Stimulated activated CD4-positive, alpha-beta T cell treated with anti-CD3 and anti-CD28 coated beads, Interleukin-15, amount 100 ng/mL, for 24 hours (primary cell): ENCODE results near the gene PORCN.
"Not testable (repeated sequence)": the region's sequence is repeated elsewhere in the genome, so short reads cannot be mapped to it uniquely, and the experiment has no call there.

Experiments used
- DNase-seq: peaks from one replicate; pipeline ENCODE4 v3.0.0-alpha.2; 2020

Gene PORCN

DNA sequence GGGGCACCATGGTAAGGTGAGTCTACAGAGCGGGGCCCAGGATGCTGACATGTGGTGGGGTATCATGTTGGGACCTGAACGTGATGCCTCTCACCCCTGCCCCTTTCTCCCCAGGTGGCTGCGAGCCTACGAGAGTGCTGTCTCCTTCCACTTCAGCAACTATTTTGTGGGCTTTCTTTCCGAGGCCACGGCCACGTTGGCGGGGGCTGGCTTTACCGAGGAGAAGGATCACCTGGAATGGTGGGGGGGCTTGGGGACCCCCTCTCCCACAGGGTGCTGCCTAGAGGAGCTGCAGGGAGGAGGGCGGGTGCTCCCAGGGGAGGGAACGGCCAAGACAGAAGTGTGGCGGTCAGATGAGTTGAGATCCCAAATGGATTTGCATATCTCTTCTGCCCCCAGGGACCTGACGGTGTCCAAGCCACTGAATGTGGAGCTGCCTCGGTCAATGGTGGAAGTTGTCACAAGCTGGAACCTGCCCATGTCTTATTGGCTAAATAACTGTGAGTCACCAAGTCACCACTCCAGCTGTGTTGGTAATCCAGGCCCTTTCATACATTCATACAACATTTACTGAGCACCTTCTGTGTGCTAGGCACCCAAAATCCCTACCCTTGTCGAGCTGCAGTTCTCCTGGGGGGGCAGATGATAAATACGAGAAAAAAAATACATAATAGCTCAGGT, 5.5 kb downstream of the PORCN start:
- DNase-seq: no peak

DNA sequence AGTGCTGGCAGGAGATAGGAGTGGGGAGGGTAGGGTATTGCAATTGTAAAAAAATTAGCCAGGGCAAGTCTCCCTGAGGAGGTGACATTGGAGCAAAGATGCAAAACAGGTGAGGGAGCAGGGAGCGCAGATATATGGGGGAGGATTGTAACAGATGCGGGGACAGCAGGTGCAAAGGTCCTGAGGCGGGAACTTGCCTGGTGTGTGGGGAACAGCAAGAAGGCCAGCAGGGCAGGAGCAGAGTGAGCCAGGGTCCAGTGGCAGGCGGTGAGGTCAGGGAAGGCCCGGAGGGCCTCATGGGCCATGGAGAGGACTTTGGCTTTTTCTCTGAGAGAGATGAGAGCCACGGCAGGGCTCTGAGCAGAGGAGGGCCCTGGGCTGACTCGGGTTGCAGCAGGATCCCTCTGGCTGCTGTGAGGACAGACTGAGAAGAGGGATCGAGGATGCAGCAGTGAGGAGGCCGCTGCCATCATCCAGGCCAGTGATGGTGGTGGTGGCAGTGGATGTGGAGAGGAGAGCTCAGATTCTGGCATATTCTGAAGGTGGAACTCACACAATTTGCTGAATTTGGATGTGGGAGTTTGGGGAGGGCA, 6.2 kb downstream of the PORCN start:
- DNase-seq: no peak

DNA sequence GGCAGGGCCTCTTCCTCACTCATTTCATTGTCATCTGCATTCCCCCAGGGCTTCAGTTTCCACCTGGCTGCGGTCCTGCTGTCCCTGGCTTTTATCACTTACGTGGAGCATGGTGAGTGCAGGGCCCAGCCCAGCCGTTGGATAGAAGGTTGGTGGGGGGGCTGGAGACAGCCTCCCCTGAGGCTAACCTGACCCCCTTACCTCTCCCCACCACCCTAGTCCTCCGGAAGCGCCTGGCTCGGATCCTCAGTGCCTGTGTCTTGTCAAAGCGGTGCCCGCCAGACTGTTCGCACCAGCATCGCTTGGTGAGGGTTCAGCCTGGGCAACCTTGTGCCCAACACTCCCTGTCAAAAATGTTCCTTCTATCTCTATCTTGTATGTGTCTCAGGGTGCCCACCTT, 7.0 kb downstream of the PORCN start:
- no peak for DNase-seq

DNA sequence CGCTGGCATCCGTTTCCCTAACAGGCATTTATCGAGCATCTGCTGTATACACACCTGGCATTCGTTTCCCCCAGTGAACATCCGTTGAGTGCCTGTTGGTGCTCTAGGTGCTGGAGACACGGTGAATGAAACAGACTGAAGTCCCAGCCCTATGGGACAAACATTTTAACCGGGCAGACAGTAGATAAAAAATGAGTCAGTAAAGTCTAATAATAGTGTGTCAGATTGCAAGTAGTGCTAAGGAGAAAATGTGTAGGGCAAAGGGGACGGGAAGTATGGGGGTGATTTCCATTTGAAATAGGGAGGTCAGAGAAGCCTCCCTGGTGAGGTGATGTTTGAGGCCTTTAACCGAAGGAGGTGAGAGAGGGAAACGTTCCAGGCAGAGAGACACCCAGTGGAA, 7.5 kb downstream of the PORCN start:
- no peak for DNase-seq

DNA sequence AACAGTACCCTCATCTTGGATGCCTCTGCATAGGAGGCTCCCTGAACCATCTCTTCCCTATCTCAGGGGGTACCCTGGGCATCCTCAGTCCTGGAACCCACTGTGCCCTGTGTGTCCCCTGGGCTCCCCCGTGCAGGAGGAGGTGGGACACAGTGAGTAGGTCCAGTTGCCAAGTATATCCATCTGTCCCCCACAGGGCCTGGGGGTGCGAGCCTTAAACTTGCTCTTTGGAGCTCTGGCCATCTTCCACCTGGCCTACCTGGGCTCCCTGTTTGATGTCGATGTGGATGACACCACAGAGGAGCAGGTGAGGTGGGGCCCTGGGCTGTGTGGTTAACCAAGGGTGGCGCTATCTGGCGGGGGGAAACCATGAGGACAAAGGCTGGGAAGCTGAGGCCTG, 8.2 kb downstream of the PORCN start:
- no peak for DNase-seq

DNA sequence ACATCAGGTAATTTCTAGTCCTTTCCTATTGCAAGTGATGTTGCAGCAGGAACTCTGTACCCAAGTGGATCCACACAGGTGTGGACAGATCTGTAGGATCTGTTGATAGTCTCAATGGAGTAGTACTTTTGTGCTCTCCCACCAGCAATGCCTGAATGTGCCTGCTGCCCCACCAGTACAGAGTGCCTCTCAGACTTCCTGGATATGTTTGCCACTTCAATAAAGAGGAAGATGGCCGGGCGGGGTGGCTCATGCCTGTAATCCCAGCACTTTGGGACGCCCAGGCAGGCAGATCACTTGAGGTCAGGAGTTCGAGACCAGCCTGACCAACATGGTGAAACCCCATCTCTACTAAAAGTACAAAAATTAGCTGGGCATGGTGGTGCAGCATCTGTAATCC, 10.7 kb downstream of the PORCN start:
- not testable (repeated sequence) for DNase-seq

DNA sequence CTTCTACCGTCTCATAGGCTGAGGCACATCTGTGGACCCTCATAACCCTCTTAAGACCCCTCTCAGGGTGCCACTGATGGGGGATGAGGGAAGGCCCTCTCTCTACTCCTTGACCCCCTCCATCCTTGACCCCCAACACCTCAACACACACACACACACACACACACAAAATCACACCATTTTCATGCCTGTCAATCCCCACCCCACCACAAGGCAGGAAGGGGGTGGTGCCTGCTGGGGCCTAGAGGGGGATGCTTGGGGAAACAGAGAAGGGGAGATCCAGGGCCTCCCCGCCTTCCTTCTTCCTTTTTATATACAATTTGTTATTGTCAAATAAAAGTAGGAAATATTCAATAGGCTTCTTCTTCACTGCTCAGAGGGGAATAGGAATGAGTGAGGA, 11.7 kb downstream of the PORCN start:
- no peak for DNase-seq

DNA sequence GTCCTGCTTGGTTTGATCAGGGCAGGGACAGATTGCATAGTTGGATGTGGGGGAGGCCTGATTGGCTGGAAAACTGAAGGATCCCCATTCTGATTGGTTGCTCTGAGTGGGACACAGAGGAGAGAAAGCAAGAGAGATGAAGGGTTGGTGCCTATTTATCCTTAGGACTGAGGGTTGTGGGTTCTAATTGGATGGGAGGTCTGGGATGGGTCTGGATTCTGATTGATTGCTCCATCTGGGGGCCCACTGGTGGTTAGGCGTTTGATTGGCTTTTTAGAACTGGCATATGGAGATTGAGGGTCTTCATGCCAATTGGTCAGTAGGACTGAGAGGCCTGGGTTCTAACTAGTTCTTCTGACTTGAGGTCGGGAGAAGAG, 12.2 kb downstream of the PORCN start:
- no peak for DNase-seq

DNA sequence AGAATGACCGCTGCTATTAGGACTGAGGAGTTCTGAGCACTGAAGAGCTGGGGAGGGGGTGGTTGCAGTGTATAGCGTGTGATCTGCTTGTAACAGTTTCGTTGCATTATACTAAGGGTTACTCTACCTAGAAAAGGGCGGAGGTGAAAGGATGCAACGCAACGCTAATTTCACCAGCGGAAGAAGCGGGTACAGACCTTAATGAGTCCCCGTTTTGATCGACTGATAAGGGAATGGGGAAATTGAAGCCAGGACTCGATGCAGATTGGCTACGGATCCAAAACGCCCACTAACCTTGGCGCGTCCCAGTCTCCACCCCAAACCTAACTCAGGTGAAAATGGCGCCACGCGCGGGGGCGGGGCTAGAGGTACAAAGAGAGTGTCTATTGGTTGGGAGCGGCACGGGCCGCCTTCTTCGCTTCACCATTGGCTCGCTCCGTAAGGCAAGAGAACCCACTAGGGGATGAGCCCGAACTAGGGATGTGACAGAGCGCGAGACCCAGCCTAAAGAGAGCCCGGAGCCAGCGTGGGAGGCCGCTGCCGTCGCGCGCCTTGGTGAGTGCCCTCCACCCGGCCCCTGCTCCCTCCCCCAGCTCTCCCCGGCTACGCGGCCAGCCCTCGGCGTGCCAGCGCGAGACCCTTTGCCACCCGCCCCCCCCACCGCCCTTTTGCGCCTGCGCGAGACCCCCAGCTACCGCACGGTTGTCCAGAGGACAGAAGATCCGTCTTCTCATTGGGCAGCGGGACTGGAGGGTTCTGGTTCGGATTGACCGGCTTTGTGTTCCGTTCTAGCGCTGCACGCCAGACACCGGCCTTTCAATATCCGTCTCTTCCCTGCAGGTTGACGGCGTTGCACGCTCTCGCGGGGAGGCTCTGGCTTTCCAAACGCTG, 12.8 kb downstream of the PORCN start, which contains the start of gene EBP:
Gene EBP (plus strand): TSS at position 456 of the 891 bp plus-strand sequence. CDS start 1,964 bp downstream, outside the sequence.
- peak; percentile 96 for DNase-seq

DNA sequence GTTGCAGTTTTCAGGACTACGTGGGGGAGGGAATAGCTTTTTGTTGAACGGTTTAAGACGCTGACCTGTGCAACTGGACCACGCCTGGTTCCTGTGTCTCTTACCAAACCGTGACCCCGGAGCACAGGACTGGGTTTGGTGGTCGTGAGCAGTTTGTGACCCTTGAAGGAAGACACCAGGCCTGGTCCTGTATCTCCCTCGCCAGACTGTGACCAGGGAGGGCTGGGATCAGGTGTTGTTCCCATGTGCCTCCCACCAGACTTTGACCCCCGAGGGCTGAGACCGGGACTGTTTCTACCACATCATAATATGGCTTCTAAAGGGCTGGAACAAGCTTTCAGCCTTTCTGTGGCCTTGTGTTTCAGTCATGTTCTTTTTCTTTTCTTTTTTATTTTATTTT, 13.5 kb downstream of the PORCN start:
- no peak for DNase-seq

DNA sequence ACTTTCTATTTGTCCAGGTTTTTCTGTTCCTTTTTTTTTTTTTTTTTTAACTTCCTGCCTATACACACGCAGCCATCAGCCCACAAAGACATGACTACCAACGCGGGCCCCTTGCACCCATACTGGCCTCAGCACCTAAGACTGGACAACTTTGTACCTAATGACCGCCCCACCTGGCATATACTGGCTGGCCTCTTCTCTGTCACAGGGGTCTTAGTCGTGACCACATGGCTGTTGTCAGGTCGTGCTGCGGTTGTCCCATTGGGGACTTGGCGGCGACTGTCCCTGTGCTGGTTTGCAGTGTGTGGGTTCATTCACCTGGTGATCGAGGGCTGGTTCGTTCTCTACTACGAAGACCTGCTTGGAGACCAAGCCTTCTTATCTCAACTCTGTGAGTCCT, 14.9 kb downstream of the PORCN start:
- no peak for DNase-seq

DNA sequence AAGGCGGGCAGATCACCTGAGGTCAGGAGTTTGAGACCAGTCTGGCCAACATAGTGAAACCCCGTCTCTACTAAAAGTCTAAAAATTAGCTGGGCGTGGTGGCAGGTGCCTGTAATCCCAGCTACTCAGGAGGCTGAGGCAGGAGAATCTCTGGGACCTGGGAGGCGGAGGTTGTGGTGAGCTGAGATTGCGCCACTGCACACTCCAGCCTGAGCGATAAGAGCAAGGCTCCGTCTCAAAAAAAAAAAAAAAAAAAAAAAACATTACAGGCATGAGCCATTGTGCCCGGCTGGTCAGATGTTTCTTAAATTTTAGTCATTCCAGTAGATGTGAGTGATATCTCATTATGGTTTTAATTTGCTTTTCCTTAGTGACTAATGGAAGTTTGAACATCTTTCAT, 17.1 kb downstream of the PORCN start:
- DNase-seq: not testable (repeated sequence)

DNA sequence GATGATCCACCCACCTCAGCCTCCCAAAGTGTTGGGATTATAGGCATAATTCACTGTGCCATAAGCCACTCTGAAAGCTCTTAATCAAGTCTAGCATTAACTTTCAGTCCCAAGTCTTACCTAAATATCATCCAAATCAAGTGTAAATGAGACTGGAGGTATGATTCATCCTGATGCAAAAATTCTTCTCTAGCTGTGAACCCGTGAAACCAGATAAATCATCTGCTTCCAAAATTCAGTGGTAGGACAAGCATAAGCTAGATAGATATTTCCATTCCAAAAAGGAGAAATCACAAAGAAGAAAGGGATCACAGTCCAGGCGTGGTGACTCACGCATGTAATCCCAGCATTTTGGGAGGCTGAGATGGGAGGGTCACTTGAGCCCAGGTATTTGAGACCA, 21.9 kb downstream of the PORCN start:
- DNase-seq: no peak

DNA sequence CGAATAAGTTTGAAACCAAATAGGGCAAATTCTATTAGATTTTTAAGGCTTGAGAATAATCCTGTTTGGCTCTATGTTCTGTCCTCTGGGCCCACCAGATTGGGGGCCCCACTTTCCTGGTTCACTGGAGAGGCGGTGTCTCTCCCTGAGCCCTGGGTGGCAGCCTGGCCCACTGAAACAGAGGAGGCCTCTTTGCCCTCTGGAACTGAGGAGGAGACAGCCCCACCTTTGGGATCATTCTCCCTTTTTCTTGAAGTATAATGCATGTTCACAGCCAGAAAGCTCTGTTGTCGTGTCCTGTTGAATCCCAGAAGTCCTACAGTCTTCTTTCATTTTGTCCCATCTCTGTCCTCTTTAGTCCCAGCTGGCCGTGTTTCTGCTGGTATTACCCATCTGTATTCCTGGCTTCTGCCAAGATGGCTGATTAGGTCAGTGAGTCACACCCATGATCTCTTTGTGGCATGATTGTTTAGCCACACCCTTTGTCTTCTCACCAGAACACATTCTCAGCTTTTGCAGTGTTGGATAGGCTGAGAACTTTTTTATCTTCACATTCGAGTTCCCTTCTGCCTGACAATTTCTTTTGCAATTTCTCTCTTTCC, 22.7 kb downstream of the PORCN start:
- no peak for DNase-seq

DNA sequence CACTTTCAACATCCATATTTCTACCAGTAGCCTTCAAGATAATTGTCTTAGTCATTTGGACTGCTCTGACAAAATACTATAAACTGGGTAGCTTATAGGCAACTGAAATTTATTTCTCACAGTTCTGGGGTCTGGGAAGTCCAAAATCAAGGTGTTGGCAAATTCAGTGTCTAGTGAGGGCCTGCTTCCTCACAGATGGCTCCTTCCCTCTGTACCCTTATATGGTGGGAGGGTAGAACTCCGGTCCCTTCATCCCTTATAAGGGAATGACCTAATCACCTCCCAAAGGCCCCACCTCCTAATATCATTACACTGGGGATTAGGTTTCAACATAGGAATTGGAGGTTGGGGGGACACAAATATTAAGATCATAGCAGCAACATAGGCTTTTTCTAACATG, 23.4 kb downstream of the PORCN start:
- DNase-seq: no peak

DNA sequence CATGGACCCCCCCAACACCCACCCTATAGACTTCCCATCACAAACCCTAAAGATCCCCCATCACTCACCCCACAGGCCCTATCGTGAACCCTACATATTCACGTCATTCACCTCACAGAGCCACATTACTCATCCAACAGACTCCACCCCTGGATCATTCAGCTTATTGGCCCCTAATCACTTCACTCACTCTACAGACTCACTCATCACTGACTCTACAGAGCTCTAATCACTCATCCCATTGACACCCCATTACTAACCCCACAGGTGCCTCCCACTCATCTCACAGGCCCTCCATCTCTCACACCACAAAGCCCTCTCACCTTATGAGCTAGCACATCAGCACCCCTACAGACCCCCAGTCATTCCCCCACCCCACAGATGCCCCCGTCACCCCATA, 24.4 kb downstream of the PORCN start:
- DNase-seq: no peak

DNA sequence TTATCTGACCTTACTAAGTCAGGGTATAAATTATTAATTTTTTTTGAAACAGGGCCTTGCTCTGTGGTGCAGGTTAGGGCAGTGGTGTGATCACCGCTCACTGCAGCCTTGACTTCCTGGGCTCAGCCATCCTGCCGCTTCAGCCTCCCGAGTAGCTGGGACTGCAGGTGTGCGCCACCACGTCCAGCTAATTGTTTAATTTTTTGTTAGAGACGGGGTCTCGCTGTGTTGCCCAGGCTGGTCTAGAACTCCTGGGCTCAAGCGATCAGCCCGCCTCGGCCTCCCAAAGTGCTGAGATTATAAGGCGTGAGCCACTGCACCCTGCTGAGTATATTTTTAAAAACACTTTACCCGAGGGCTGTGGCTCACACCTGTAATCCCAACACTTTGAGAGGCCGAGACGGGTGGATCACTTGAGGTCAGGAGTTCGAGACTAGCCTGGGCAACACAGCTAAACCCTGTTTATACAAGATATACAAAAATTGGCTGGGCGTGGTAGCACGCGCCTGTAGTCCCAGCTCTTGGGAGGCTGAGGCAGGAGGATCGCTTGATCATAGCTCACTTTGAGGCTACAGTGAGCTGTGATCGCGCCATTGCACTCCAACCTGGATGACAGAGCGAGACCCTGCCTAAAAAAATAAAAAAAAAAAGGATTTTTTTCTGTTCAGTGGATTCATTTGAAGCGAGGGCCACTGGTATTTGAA, 30.0 kb downstream of the PORCN start:
- no peak for DNase-seq

DNA sequence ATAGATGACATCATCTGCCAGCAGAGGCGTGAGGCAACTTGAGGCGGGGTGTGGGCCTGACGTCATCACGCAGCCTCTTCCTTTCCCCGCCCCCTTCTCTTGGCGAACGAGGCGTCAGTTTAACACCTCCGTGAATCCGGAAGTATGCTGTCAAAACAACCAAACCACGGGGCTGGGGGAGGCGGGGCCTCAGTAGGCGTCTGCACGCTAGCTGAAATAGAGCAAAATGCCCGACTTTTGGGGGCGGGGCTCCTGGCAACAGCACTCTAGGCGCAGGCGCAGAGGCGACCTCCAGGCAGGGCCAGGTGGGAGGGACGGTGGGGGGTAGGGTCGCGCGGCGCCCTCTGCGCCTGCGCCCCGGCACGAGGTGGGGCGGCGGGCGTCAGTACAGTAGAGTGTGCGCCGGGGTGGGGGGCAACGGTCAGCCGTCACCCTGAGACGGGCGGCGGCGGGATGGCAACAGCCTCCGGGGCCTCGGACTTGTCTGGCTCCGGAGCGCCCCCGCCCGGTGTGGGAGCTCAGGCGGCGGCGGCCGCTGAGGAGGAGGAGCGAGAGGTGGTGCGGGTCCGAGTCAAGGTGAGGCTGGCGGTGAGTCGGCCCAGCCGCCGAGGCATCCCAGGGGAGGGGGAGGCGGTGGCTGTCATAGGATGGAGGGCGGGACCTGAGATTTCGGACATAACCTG, 30.7 kb downstream of the PORCN start, which contains the start of gene TBC1D25:
Gene TBC1D25 (plus strand): TSS at position 370 of the 683 bp plus-strand sequence. CDS start 84 bp downstream, at position 454.
- peak; percentile 98 for DNase-seq

DNA sequence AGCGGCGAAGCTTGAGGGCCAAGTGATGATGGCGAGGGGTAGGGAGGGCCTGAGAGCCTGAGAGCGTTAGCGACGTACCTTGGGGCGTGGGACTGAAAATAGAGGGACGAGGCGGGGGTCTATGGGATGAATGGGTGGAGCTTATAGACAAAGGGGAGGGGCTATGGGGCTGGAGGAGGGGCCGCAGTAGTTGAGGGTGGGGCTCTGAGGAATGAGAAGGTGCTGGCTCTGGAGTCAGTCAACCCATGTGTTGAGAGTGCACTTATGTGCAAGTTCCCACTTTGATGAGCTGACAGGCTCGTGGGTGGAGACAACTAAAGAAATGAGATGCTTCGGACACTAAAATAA, 31.2 kb downstream of the PORCN start:
- DNase-seq: peak; percentile 61

DNA sequence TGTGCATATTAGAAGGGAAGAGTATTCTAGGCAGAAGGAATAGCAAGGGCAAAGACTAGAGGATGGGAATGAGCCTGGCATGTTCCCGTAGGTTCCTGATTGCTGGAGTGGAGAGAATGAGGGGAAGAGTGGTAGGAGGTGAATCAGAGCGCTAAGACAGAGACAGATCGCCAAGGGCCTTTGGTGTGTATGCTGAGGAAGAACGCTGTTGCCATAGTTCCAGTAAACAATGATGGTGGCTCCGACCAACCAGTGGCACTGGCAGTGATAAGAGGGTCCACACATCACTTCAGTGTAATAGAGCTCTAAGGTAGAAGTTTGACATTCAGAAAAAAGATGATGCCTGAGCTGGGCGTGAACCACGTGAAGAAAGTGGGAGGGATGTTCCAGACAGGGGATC, 31.7 kb downstream of the PORCN start:
- no peak for DNase-seq

DNA sequence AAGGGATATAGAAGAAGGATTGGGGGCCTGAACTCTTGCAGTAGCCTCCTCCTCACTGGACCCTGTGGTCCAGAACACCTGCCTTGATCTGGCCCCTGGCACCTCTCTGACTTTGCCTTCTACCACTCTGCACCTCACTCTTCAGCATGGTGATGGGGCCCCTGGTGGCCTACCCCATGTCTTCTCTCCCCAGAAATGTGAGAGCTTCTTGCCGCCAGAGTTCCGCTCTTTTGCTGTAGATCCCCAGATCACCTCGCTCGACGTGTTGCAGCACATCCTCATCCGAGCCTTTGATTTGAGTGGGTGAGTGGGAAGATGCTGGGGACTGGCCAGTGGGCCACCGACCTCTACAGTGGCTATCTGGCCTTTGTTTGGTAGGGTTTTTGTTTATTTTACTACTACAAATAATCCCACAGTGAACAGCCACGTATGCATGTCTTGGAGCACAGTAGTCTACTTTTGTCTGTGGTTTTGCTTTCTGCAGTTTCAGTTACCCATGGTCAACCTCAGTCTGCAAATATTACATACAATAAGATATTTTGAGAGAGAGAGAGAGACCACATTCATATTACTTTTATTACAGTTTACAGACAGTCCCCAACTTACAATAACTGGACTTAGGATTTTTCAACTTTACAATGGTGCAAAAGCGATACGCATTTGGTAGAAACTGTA, 32.5 kb downstream of the PORCN start:
- DNase-seq: no peak

DNA sequence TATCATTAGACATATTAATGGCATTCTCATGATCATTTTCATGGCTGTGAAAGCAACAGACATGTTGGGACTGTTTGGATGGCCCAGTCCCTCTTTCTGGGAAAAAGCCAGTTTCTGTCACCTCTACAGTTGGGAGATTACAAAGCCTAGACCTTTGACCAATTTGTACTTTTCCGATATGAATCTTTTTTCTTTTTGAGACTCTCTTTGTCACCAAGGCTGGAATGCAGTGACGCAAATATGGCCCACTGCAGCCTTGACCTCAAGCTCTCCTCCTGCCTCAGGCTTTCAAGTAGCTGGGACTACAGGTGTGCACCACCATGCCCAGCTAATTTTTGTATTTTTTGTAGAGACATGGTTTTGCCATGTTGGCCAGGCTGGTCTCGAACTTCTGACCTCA, 40.1 kb downstream of the PORCN start:
- no peak for DNase-seq
